Mesendoderm (in vitro differentiated cells): ENCODE results near the gene SCPEP1.

Experiments
- DNase-seq: peaks from one replicate; pipeline ENCODE4 v3.0.0; 2013
- H2AK5ac ChIP-seq: 2 replicates; pipeline ENCODE4 v1.6.1; 2013; ENCODE audit warnings: low read length, inconsistent platforms
- H2BK120ac ChIP-seq: 2 replicates; pipeline ENCODE4 v1.6.1; 2013; ENCODE audit warnings: low read depth, mild to moderate bottlenecking, low read length, moderate library complexity, mixed read lengths
- H2BK15ac ChIP-seq: replicated peaks from 2 replicates; pipeline ENCODE4 v1.6.1; 2013; ENCODE audit warnings: low read depth, mild to moderate bottlenecking, moderate library complexity
- H2BK5ac ChIP-seq: 2 replicates; pipeline ENCODE4 v1.6.1; 2013; ENCODE audit warnings: low read length, inconsistent platforms
- H3K18ac ChIP-seq: 2 replicates; pipeline ENCODE4 v1.6.1; 2013; ENCODE audit warnings: mild to moderate bottlenecking, low read length, mixed read lengths
- H3K23ac ChIP-seq: one replicate; pipeline ENCODE4 v1.6.1; 2013; ENCODE audit warnings: low read length
- H3K27ac ChIP-seq: 2 replicates; pipeline ENCODE4 v1.5.1; 2013; ENCODE audit warnings: low read depth, mild to moderate bottlenecking, inconsistent platforms, low read length, moderate library complexity
- H3K27me3 ChIP-seq: 2 replicates; pipeline ENCODE4 v1.6.1; 2013; ENCODE audit warnings: low read length, control low read depth, mild to moderate bottlenecking, inconsistent platforms; ENCODE audit not compliant: insufficient read depth, poor library complexity
- H3K36me3 ChIP-seq: 2 replicates; pipeline ENCODE4 v1.6.1; 2013; ENCODE audit warnings: low read length, inconsistent platforms; ENCODE audit not compliant: control insufficient read depth, insufficient read depth
- H3K4ac ChIP-seq: one replicate; pipeline ENCODE4 v1.6.1; 2013; ENCODE audit warnings: low read depth, mild to moderate bottlenecking, low read length, moderate library complexity
- H3K4me1 ChIP-seq: 2 replicates; pipeline ENCODE4 v1.6.1; 2013; ENCODE audit warnings: low read depth, low read length, inconsistent platforms; ENCODE audit not compliant: control insufficient read depth
- H3K4me2 ChIP-seq: 2 replicates; pipeline ENCODE4 v1.6.1; 2013; ENCODE audit warnings: low read length
- H3K4me3 ChIP-seq: 2 replicates; pipeline ENCODE4 v1.5.1; 2013; ENCODE audit warnings: mild to moderate bottlenecking, low read length
- H3K56ac ChIP-seq: one replicate; pipeline ENCODE4 v1.6.1; 2013; ENCODE audit warnings: low read length
- H3K79me1 ChIP-seq: 2 replicates; pipeline ENCODE4 v1.6.1; 2013; ENCODE audit warnings: low read length, inconsistent platforms
- H3K79me2 ChIP-seq: 2 replicates; pipeline ENCODE4 v1.6.1; 2013; ENCODE audit warnings: mild to moderate bottlenecking, low read length; ENCODE audit not compliant: control insufficient read depth, insufficient read depth
- H3K9ac ChIP-seq: 2 replicates; pipeline ENCODE4 v1.6.1; 2013; ENCODE audit warnings: low read length, inconsistent platforms
- H4K5ac ChIP-seq: one replicate; pipeline ENCODE4 v1.6.1; 2013; ENCODE audit warnings: low read length
- H4K8ac ChIP-seq: one replicate; pipeline ENCODE4 v1.6.1; 2013; ENCODE audit warnings: low read depth, mild to moderate bottlenecking, control low read depth, low read length, moderate library complexity
- WGBS: extraction: QIAGEN DNeasy Blood & Tissue Kit; methylation state at CpG from one replicate; pipeline ENCODE4 v1.1.7; 2013; ENCODE audit warnings: low lambda C conversion rate, missing lambda C conversion rate; ENCODE audit not compliant: insufficient coverage; ENCODE audit errors: extremely low coverage; 5-methylcytosine and 5-hydroxymethylcytosine counted together

The SCPEP1 gene

DNA sequence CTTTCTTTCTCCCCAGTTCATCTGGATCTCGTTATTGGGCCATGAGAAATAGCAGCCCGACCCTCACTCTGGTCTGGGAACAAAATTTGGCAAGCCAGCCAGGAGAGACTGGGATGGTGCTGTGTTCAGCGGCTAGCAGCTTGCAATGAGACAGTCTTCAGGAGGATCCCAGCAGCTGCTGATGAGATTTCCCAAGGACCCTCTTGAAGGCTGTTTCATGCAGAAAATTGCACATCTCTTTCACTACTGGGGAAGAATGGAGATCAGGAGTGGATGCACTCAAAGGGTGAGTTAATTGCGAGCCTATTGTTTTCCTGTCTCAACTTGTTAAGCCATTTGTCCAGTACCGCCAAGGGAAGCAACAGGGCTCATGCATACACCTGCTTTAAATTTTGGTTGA lies 11.6 kb upstream of the SCPEP1 start:
- Histone ChIP-seq H3K79me1 (no peaks in the 10 kb centered on the region), H3K23ac (no peak overlapping the region), H3K4me1 (no peaks in the 10 kb centered on the region), H3K79me2 (no peaks in the 10 kb centered on the region), H3K9ac (no peak overlapping the region), H3K18ac (no peak overlapping the region), H4K5ac (no peak overlapping the region), H3K4ac (no peak overlapping the region), H3K4me2 (no peak overlapping the region), H4K8ac (no peak overlapping the region), H2BK15ac (no peak overlapping the region), H3K27me3 (no peaks in the 10 kb centered on the region), H3K56ac (no peak overlapping the region), H2BK5ac (no peak overlapping the region), H3K4me3 (no peak overlapping the region), H2AK5ac (no peak overlapping the region), H3K27ac (no peak overlapping the region), H3K36me3 (no peaks in the 10 kb centered on the region), H2BK120ac (no peak overlapping the region)
- DNase-seq = no peak
- no CpG with 5 or more reads among the region's 5 CpGs for WGBS

DNA sequence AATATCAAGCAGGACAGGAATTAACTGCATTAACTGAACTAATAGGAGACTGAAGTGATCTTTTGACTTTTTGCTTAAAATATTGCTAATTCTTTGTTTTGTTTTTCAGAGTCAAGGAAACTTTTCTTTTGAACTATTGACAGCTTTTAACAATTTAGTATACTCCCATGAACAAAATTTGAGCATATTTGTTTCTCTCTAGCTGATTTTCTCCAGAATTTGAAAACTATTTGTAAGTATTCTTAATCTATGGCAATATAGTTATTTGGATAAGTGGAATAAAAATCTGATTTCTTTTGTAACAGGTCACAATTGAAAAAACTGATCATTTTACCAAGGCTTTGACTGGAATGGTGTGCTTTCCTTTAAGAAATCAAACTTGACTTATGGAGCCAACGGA lies 7.0 kb upstream of the SCPEP1 start:
- no peak overlapping the region for H2AK5ac ChIP-seq
- no peak overlapping the region for H3K4me3 ChIP-seq
- no peak overlapping the region for H4K8ac ChIP-seq
- no peaks in the 10 kb centered on the region for H3K36me3 ChIP-seq
- no peak overlapping the region for H3K18ac ChIP-seq
- H4K5ac ChIP-seq = no peak overlapping the region
- no peak for DNase-seq
- no peak overlapping the region for H2BK120ac ChIP-seq
- no peak overlapping the region for H3K9ac ChIP-seq
- no peak overlapping the region for H3K4ac ChIP-seq
- H3K4me2 ChIP-seq = no peak overlapping the region
- no peak overlapping the region for H2BK15ac ChIP-seq
- WGBS = no CpG with 5 or more reads among the region's 1 CpG
- no peaks in the 10 kb centered on the region for H3K27me3 ChIP-seq
- no peaks in the 10 kb centered on the region for H3K79me1 ChIP-seq
- H3K56ac ChIP-seq = no peak overlapping the region
- no peak overlapping the region for H3K27ac ChIP-seq
- no peaks in the 10 kb centered on the region for H3K4me1 ChIP-seq
- H2BK5ac ChIP-seq = no peak overlapping the region
- H3K23ac ChIP-seq = no peak overlapping the region
- no peaks in the 10 kb centered on the region for H3K79me2 ChIP-seq

DNA sequence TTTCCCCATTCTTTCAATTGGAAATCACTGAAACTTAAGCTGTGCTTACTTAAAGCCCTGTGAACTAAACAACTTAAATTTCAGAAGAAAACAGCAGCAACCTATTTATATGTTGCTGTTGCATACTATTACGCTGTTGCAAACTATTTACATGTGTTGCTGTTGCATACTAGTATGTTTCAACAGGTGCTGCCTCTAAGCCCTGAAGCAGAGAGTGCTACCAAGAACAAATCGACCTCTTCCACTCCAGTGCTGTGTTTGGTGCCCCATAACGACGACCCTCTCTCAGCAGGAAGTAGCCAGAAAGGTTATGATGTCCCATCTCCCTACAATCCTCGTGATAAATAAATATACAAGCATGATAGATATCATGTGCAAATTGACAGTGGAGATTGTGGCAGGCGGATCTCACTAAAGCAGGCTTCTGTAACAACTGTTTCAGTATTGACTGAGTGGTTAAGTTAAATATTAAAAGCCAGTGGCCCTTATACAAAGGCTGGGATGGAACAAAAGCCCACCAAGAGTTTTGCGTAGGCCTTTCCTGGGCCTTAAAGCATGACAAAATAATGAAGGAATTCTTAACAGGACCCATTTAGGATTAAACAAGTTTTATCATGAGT lies 5.7 kb upstream of the SCPEP1 start:
- H3K18ac ChIP-seq = no peak overlapping the region
- no peak overlapping the region for H3K56ac ChIP-seq
- no peak overlapping the region for H3K23ac ChIP-seq
- H3K79me1 ChIP-seq = no peaks in the 10 kb centered on the region
- H4K8ac ChIP-seq = no peak overlapping the region
- DNase-seq = no peak
- no peak overlapping the region for H2AK5ac ChIP-seq
- H3K27ac ChIP-seq = no peak overlapping the region
- H3K79me2 ChIP-seq = no peaks in the 10 kb centered on the region
- H3K4me2 ChIP-seq = no peak overlapping the region
- H3K9ac ChIP-seq = no peak overlapping the region
- H2BK120ac ChIP-seq = no peak overlapping the region
- H2BK5ac ChIP-seq = no peak overlapping the region
- no peaks in the 10 kb centered on the region for H3K27me3 ChIP-seq
- no CpG with 5 or more reads among the region's 7 CpGs for WGBS
- no peaks in the 10 kb centered on the region for H3K4me1 ChIP-seq
- H4K5ac ChIP-seq = no peak overlapping the region
- no peaks in the 10 kb centered on the region for H3K36me3 ChIP-seq
- H3K4ac ChIP-seq = no peak overlapping the region
- no peak overlapping the region for H3K4me3 ChIP-seq
- H2BK15ac ChIP-seq = no peak overlapping the region

DNA sequence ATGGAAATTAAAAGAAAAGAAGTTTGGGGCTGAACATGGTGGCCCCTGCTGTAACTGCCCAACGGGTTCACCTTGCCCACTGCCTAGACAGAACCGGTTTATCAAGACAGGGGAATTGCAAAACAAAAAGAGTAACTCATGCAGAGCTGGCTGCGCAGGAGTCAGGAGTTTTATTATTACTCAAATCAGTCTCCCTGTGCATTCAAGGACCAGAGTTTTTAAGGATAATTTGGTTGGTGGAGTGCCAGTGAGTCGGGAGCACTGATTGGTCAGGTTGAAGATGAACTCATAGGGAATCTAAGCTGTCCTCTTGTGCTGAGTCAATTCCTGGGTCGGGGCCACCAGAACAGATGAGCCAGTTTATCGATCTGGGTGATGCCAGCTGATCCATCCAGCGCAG lies 4.4 kb upstream of the SCPEP1 start:
- Histone ChIP-seq H4K5ac (no peak overlapping the region), H2BK5ac (no peak overlapping the region), H3K36me3 (no peaks in the 10 kb centered on the region), H3K4me1 (no peaks in the 10 kb centered on the region), H3K79me1 (no peaks in the 10 kb centered on the region), H2BK120ac (no peak overlapping the region), H3K79me2 (no peaks in the 10 kb centered on the region), H4K8ac (no peak overlapping the region), H3K27ac (no peak overlapping the region), H3K4ac (no peak overlapping the region), H3K18ac (no peak overlapping the region), H3K4me3 (no peak overlapping the region), H3K4me2 (no peak overlapping the region), H3K9ac (no peak overlapping the region), H3K56ac (no peak overlapping the region), H2AK5ac (no peak overlapping the region), H3K23ac (no peak overlapping the region), H3K27me3 (no peaks in the 10 kb centered on the region), H2BK15ac (no peak overlapping the region)
- no CpG with 5 or more reads among the region's 7 CpGs for WGBS
- DNase-seq = no peak

DNA sequence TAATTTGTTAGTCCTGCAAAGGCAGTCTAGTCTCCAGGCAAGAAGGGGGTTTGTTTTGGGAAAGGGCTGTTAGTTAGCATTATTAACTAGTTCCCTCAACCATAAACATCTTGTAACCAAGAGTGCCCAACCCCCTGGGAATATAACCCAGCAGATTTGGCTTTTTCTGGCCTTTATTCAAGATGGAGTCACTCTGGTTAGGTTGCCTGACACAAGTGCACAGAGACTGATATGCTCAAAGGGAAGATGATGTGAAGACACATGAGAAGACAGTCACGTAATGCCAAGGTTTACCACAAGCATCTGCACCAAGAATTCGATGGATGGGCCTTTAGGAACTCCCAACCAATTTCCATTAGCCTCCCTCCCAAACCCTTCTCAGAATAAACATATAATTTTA lies 3.9 kb upstream of the SCPEP1 start:
- H3K9ac ChIP-seq = no peak overlapping the region
- H3K27ac ChIP-seq = no peak overlapping the region
- no peaks in the 10 kb centered on the region for H3K79me2 ChIP-seq
- no peak overlapping the region for H3K56ac ChIP-seq
- no CpG with 5 or more reads among the region's 2 CpGs for WGBS
- H3K4me3 ChIP-seq = no peak overlapping the region
- no peak overlapping the region for H3K4ac ChIP-seq
- no peak overlapping the region for H4K8ac ChIP-seq
- no peak overlapping the region for H3K18ac ChIP-seq
- H2BK120ac ChIP-seq = no peak overlapping the region
- DNase-seq = no peak
- H3K27me3 ChIP-seq = no peaks in the 10 kb centered on the region
- no peaks in the 10 kb centered on the region for H3K79me1 ChIP-seq
- H2BK15ac ChIP-seq = no peak overlapping the region
- no peak overlapping the region for H3K23ac ChIP-seq
- no peak overlapping the region for H4K5ac ChIP-seq
- no peak overlapping the region for H3K4me2 ChIP-seq
- H3K4me1 ChIP-seq = peaks cover 2% of the 10 kb centered on the region
- H3K36me3 ChIP-seq = no peaks in the 10 kb centered on the region
- H2AK5ac ChIP-seq = no peak overlapping the region
- no peak overlapping the region for H2BK5ac ChIP-seq

DNA sequence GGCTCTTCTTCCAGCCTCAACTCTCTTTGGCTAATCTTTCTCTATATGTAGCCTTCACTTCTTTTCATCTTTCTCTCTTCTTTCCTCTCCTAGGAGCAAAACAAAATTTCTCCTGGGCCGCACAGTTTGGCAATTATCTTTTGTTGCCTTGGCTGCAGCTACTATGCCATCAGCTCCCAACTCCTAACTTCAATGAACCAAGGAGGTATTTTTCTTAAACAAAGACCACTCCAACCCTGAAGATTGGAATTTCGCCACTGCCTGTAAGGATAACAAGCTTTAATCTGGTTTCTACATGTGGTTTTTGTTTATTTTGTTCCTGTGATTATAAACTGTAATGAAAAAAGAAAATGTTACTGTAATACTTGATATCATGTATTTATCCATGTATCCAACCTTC lies 2.3 kb upstream of the SCPEP1 start:
- Histone ChIP-seq H3K4me3 (no peak overlapping the region), H2AK5ac (no peak overlapping the region), H3K18ac (no peak overlapping the region), H3K4me2 (no peak overlapping the region), H2BK15ac (no peak overlapping the region), H3K56ac (no peak overlapping the region), H2BK5ac (no peak overlapping the region), H3K27ac (no peak overlapping the region), H3K23ac (no peak overlapping the region), H3K27me3 (no peaks in the 10 kb centered on the region), H2BK120ac (no peak overlapping the region), H3K4ac (no peak overlapping the region), H3K36me3 (no peaks in the 10 kb centered on the region), H3K79me1 (no peaks in the 10 kb centered on the region), H3K4me1 (peaks cover 2% of the 10 kb centered on the region), H3K79me2 (no peaks in the 10 kb centered on the region), H4K8ac (no peak overlapping the region), H3K9ac (no peak overlapping the region), H4K5ac (no peak overlapping the region)
- DNase-seq = no peak
- no CpG with 5 or more reads among the region's 2 CpGs for WGBS
